ENCODE measurements around the gene C17orf67. TPM values are rescaled to one million over a fixed set of nuclear protein-coding genes. Genes with fewer than 3 reads are reported as not detected.

Gene C17orf67
- total RNA-seq, 1 experiment from 2014 or later: 4.6 TPM

DNA sequence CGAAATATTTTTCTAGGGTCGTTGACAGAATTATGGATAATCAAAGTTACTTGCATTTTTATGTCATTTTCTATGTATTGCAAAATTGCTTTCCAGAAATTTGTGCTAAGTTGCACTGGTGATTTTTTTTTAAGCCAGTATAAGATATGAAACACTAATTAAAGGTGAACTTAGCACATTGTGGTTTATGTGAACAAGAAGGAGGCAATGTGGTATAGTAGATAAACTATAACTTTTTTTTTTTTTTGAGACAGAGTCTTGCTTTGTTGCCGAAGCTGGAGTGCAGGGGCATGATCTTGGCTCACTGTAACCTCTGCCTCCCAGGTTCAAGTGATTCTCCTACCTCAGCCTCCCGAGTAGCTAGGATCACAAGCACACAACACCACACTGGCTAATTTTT is 13.4 kb upstream of the C17orf67 start:
- BruUV-seq (replicated peaks): no TSS peak
- TF ChIP-seq, protein P1, sequence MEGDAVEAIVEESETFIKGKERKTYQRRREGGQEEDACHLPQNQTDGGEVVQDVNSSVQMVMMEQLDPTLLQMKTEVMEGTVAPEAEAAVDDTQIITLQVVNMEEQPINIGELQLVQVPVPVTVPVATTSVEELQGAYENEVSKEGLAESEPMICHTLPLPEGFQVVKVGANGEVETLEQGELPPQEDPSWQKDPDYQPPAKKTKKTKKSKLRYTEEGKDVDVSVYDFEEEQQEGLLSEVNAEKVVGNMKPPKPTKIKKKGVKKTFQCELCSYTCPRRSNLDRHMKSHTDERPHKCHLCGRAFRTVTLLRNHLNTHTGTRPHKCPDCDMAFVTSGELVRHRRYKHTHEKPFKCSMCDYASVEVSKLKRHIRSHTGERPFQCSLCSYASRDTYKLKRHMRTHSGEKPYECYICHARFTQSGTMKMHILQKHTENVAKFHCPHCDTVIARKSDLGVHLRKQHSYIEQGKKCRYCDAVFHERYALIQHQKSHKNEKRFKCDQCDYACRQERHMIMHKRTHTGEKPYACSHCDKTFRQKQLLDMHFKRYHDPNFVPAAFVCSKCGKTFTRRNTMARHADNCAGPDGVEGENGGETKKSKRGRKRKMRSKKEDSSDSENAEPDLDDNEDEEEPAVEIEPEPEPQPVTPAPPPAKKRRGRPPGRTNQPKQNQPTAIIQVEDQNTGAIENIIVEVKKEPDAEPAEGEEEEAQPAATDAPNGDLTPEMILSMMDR (IDR thresholded peaks at IDR 0.05; ENCODE audit: unreplicated experiment): no peak

DNA sequence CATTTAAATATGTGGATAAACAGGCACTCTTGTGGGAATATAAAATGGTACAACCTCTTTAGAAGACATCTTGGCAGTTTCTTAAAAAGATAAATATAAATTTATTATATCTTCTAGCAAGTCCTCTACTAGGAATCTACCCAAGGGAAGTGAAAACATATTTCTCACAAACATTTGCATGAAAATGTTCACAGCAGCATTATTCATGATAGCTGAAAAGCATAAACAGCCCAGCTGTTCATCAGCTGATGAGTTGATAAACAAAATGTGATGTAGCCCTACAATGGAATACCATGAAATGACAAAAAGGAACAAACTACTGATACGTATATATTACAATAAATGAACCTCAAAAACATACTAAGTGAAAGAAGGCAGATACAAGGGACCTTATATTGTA is 12.2 kb upstream of the C17orf67 start:
- Mint-ChIP-seq H3K4me3 (ENCODE audit: low read depth, unreplicated experiment) (no peak overlapping the region), H3K27ac (ENCODE audit: unreplicated experiment) (no peak overlapping the region), H3K9me3 (ENCODE audit: low read depth, unreplicated experiment) (no peaks in the 10 kb centered on the region), H3K4me1 (ENCODE audit: low read depth, unreplicated experiment) (no peaks in the 10 kb centered on the region), H3K36me3 (ENCODE audit: insufficient read depth, unreplicated experiment) (no peaks in the 10 kb centered on the region), H3K27me3 (ENCODE audit: unreplicated experiment) (no peaks in the 10 kb centered on the region)
- no TSS peak for BruUV-seq (replicated peaks)
- DNase-seq: no peak
- intact Hi-C loops (cut with micrococcal nuclease; ENCODE audit: unreplicated experiment): no loop called here
- TF ChIP-seq, protein P1 (IDR thresholded peaks at IDR 0.05; ENCODE audit: unreplicated experiment): no peak
- CTCF ChIA-PET: no interaction called here

More for the DNA sequence above, 13.4 kb upstream of the C17orf67 start:
- DNase-seq: no peak
- H3K36me3 Mint-ChIP-seq (ENCODE audit: insufficient read depth, unreplicated experiment): no peaks in the 10 kb centered on the region
- no peaks in the 10 kb centered on the region for H3K27me3 Mint-ChIP-seq (ENCODE audit: unreplicated experiment)
- CTCF ChIA-PET: no interaction called here
- no peaks in the 10 kb centered on the region for H3K9me3 Mint-ChIP-seq (ENCODE audit: low read depth, unreplicated experiment)
- intact Hi-C loops (cut with micrococcal nuclease; ENCODE audit: unreplicated experiment): no loop called here
- H3K27ac Mint-ChIP-seq (ENCODE audit: unreplicated experiment): no peak overlapping the region
- no peak overlapping the region for H3K4me3 Mint-ChIP-seq (ENCODE audit: low read depth, unreplicated experiment)
- no peaks in the 10 kb centered on the region for H3K4me1 Mint-ChIP-seq (ENCODE audit: low read depth, unreplicated experiment)

DNA sequence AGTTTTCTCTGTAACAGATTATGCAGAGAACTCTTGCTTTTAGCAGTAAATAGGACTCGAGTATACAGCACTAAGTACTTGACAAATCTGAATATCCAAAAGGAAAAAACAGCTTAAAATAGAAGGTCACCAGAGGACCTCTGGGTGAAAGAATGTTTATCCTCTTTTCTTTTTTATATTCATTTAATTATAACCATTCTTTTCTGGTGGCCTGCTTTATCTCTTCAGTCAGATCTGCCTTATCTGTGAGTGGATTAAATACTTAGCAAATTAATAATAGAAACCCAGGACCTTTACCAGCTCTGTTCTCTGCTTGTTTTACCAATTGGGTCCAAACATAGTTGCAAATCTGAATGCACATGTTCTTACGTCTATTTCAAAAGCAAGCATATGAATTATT is 8.9 kb upstream of the C17orf67 start:
- intact Hi-C loops (cut with micrococcal nuclease; ENCODE audit: unreplicated experiment): no loop called here
- Mint-ChIP-seq H3K4me1 (ENCODE audit: low read depth, unreplicated experiment) (peaks cover 2% of the 10 kb centered on the region), H3K27ac (ENCODE audit: unreplicated experiment) (no peak overlapping the region), H3K9me3 (ENCODE audit: low read depth, unreplicated experiment) (no peaks in the 10 kb centered on the region), H3K27me3 (ENCODE audit: unreplicated experiment) (no peaks in the 10 kb centered on the region), H3K36me3 (ENCODE audit: insufficient read depth, unreplicated experiment) (no peaks in the 10 kb centered on the region), H3K4me3 (ENCODE audit: low read depth, unreplicated experiment) (no peak overlapping the region)
- no peak for DNase-seq
- CTCF ChIA-PET: no interaction called here
- BruUV-seq (replicated peaks): no TSS peak
- TF ChIP-seq, protein P1 (IDR thresholded peaks at IDR 0.05; ENCODE audit: unreplicated experiment): no peak

DNA sequence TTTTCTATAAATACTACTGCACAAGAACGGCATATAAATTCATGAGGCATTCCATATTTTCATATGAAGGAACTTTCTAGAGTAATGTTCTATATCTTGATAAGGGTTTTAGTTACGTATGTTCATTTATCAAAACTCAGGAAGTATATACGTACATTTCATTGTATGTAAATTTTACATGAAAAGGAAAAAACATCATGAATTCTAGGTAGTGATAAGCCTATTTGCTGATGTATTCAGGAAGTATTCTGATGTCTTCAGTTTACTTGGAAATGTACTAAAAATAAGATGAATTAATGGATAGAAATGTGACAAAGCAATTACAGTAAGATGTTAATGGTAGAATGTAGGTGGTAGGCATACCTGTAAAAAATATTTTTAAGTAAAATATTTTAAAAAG is 5.0 kb upstream of the C17orf67 start:
- TF ChIP-seq, protein P1 (IDR thresholded peaks at IDR 0.05; ENCODE audit: unreplicated experiment): no peak
- BruUV-seq (replicated peaks): no TSS peak
- H3K36me3 Mint-ChIP-seq (ENCODE audit: insufficient read depth, unreplicated experiment): peaks cover 21% of the 10 kb centered on the region
- H3K27me3 Mint-ChIP-seq (ENCODE audit: unreplicated experiment): no peaks in the 10 kb centered on the region
- intact Hi-C loops (cut with micrococcal nuclease; ENCODE audit: unreplicated experiment): no loop called here
- H3K4me1 Mint-ChIP-seq (ENCODE audit: low read depth, unreplicated experiment): peaks cover 16% of the 10 kb centered on the region
- H3K27ac Mint-ChIP-seq (ENCODE audit: unreplicated experiment): no peak overlapping the region
- H3K9me3 Mint-ChIP-seq (ENCODE audit: low read depth, unreplicated experiment): no peaks in the 10 kb centered on the region
- no peak for DNase-seq
- CTCF ChIA-PET: no interaction called here
- no peak overlapping the region for H3K4me3 Mint-ChIP-seq (ENCODE audit: low read depth, unreplicated experiment)

DNA sequence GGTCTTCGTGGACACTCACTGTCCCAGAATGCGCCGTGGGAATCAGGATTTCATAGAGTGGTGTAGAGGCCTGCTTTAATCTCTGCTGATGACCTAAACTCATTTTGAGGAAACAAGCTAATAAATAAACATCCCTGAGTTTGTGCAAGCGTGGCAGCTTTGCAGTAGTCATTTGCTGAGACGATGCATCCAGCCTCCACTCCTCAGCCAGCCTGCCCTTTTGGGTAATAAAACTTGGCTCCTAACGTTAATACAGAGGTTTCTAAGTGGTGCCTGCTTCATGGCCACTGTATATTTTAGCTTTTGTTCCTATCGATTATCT is 1.5 kb upstream of the C17orf67 start:
- peaks cover 42% of the 10 kb centered on the region for H3K4me1 Mint-ChIP-seq (ENCODE audit: low read depth, unreplicated experiment)
- no peaks in the 10 kb centered on the region for H3K9me3 Mint-ChIP-seq (ENCODE audit: low read depth, unreplicated experiment)
- CTCF ChIA-PET: interaction anchor here (0.8 kb wide), 1 partner anchor 16 kb away, joined by 3 read pairs; no protein-coding TSS in a partner anchor
- H3K36me3 Mint-ChIP-seq (ENCODE audit: insufficient read depth, unreplicated experiment): peaks cover 47% of the 10 kb centered on the region
- DNase-seq: no peak
- no TSS peak for BruUV-seq (replicated peaks)
- no peaks in the 10 kb centered on the region for H3K27me3 Mint-ChIP-seq (ENCODE audit: unreplicated experiment)
- intact Hi-C loops (cut with micrococcal nuclease; ENCODE audit: unreplicated experiment): no loop called here
- TF ChIP-seq, protein P1 (IDR thresholded peaks at IDR 0.05; ENCODE audit: unreplicated experiment): no peak
- H3K4me3 Mint-ChIP-seq (ENCODE audit: low read depth, unreplicated experiment): peak overlapping the region; percentile 90
- H3K27ac Mint-ChIP-seq (ENCODE audit: unreplicated experiment): no peak overlapping the region
